Loucy (cell line): ENCODE measurements around the gene TRIO.

ENCODE experiments used
- H2AFZ ChIP-seq: fragments of 200-600 bp; sonication (generic); 2 replicates; pipeline ENCODE4 v1.6.0; 2016; ENCODE audit warnings: antibody characterized with exemption, mild to moderate bottlenecking, low read length, moderate library complexity
- H3F3A ChIP-seq: fragments of 200-600 bp; 2 replicates; pipeline ENCODE4 v1.6.0; 2016; ENCODE audit warnings: antibody characterized with exemption, low read depth, mild to moderate bottlenecking
- H3K27me3 ChIP-seq: fragments of 200-600 bp; sonication (generic); 2 replicates; pipeline ENCODE4 v1.6.1; 2014; ENCODE audit warnings: low read length, mild to moderate bottlenecking; ENCODE audit not compliant: insufficient read depth, poor library complexity, severe bottlenecking
- H3K36me3 ChIP-seq: fragments of 200-600 bp; sonication (generic); 2 replicates; pipeline ENCODE4 v1.6.1; 2016; ENCODE audit warnings: low read length; ENCODE audit not compliant: insufficient read depth
- H3K4me1 ChIP-seq: fragments of 200-600 bp; sonication (generic); 2 replicates; pipeline ENCODE4 v1.5.1; 2014; ENCODE audit warnings: low read length, mild to moderate bottlenecking; ENCODE audit not compliant: insufficient read depth, poor library complexity, severe bottlenecking
- H3K4me2 ChIP-seq: fragments of 200-600 bp; sonication (generic); 2 replicates; pipeline ENCODE4 v1.6.0; 2014; ENCODE audit warnings: antibody characterized with exemption, low read length, low read depth, mild to moderate bottlenecking; ENCODE audit not compliant: poor library complexity, severe bottlenecking
- H3K4me3 ChIP-seq: fragments of 200-600 bp; sonication (generic); 2 replicates; pipeline ENCODE4 v1.5.1; 2014; ENCODE audit warnings: low read length, mild to moderate bottlenecking, mixed read lengths; ENCODE audit not compliant: poor library complexity, severe bottlenecking
- H3K79me2 ChIP-seq: fragments of 200-600 bp; sonication (generic); 2 replicates; pipeline ENCODE4 v1.6.1; 2014; ENCODE audit warnings: low read length; ENCODE audit not compliant: insufficient read depth
- H3K9ac ChIP-seq: fragments of 200-600 bp; sonication (generic); 2 replicates; pipeline ENCODE4 v1.6.0; 2014; ENCODE audit warnings: mild to moderate bottlenecking, low read depth, low read length, moderate library complexity; ENCODE audit not compliant: poor library complexity, severe bottlenecking
- H3K9me2 ChIP-seq: fragments of 200-600 bp; sonication (generic); replicated peaks from 2 replicates; pipeline ENCODE4 v1.6.1; 2016; ENCODE audit warnings: low read depth, low read length, mixed read lengths
- H3K9me3 ChIP-seq: fragments of 200-600 bp; sonication (generic); 2 replicates; pipeline ENCODE4 v1.6.1; 2014; ENCODE audit warnings: mild to moderate bottlenecking, antibody characterized with exemption, low read length, low read depth; ENCODE audit not compliant: insufficient read depth
- H4K20me1 ChIP-seq: fragments of 200-600 bp; sonication (generic); 2 replicates; pipeline ENCODE4 v1.6.0; 2014; ENCODE audit warnings: antibody characterized with exemption, low read length, mild to moderate bottlenecking; ENCODE audit not compliant: insufficient read depth, poor library complexity, severe bottlenecking
- CTCF ChIP-seq: fragments of 200-600 bp; sonication (generic); conservative IDR thresholded peaks from 2 replicates; pipeline ENCODE4 v1.5.1; 2014; ENCODE audit warnings: mild to moderate bottlenecking, antibody characterized with exemption, low read length
- EZH2phosphoT487 ChIP-seq: fragments of 200-600 bp; IDR thresholded peaks from 2 replicates; pipeline ENCODE4 v1.6.1; 2018; ENCODE audit warnings: antibody characterized with exemption, mild to moderate bottlenecking, moderate library complexity, borderline replicate concordance

TRIO gene

GRCh38 chr5:14108170-14108996, 34.8 kb upstream of the TRIO start:
- Histone ChIP-seq H3F3A (no peaks in the 10 kb centered on the region), H2AFZ (peak overlapping the region; percentile 42), H3K79me2 (no peaks in the 10 kb centered on the region), H3K9me2 (no peaks in the 10 kb centered on the region), H4K20me1 (no peaks in the 10 kb centered on the region), H3K36me3 (no peaks in the 10 kb centered on the region), H3K9me3 (no peaks in the 10 kb centered on the region), H3K4me2 (peak overlapping the region; percentile 47), H3K4me3 (no peak overlapping the region), H3K27me3 (no peaks in the 10 kb centered on the region), H3K4me1 (peaks cover 3% of the 10 kb centered on the region), H3K9ac (no peak overlapping the region)
- no peak for TF ChIP-seq EZH2phosphoT487
- TF ChIP-seq CTCF: peak; percentile 81

GRCh38 chr5:14109041-14109747, 33.9 kb upstream of the TRIO start:
- Histone ChIP-seq H2AFZ (peak overlapping the region; percentile 42), H3K4me2 (peak overlapping the region; percentile 47), H4K20me1 (no peaks in the 10 kb centered on the region), H3F3A (no peaks in the 10 kb centered on the region), H3K36me3 (no peaks in the 10 kb centered on the region), H3K4me3 (no peak overlapping the region), H3K9me3 (no peaks in the 10 kb centered on the region), H3K27me3 (no peaks in the 10 kb centered on the region), H3K9me2 (no peaks in the 10 kb centered on the region), H3K79me2 (no peaks in the 10 kb centered on the region), H3K9ac (no peak overlapping the region), H3K4me1 (peaks cover 3% of the 10 kb centered on the region)
- TF ChIP-seq EZH2phosphoT487 (no peak), CTCF (no peak)

- Histone ChIP-seq H2AFZ (no peak overlapping the region), H3K9me2 (no peaks in the 10 kb centered on the region), H3K36me3 (no peaks in the 10 kb centered on the region), H3K9me3 (no peaks in the 10 kb centered on the region), H3K79me2 (no peaks in the 10 kb centered on the region), H3K27me3 (no peaks in the 10 kb centered on the region), H3K4me3 (no peak overlapping the region), H3F3A (no peaks in the 10 kb centered on the region), H3K9ac (no peak overlapping the region), H3K4me1 (peaks cover 3% of the 10 kb centered on the region), H4K20me1 (no peaks in the 10 kb centered on the region), H3K4me2 (no peak overlapping the region)
- TF ChIP-seq CTCF: no peak
- no peak for TF ChIP-seq EZH2phosphoT487
Observed at GRCh38 chr5:14109771-14110170, 33.4 kb upstream of the TRIO start.
